T-helper 2 cell (primary cell): Measurements from ENCODE around the gene MRNIP.
"Not testable (repeated sequence)": the region's sequence is repeated elsewhere in the genome, so short reads cannot be mapped to it uniquely, and the experiment has no call there.

Experiments used
- DNase-seq, 5 experiments: peaks; one replicate each; pipeline versions ENCODE4 v3.0.0 to v3.0.0-alpha.2; 2012 to 2022

Gene MRNIP

DNA sequence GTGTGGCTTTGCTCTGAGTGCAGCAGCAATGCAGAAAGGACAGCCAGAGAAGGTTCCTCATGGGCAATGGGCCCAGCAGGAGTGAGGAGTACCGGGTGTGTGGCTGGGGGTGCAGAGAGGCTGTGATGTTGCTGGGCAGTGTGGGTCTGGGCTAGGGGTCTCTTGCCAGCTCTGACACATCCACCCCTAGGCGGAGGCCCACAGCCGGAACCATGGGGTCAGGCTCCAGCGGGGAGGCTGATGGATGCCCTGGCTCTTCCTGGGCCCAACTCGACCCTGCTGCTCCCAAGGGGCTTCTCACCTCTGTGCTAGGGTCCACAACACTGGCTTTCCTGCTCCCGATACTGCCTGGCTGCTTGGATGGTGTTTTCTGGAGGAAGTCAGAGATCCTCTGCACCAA lies 29.2 kb upstream of the MRNIP start:
- DNase-seq, result no peak

- DNase-seq, result no peak
Observed at GRCh38 chr5:179887095-179887494, 28.5 kb upstream of the MRNIP start.

DNA sequence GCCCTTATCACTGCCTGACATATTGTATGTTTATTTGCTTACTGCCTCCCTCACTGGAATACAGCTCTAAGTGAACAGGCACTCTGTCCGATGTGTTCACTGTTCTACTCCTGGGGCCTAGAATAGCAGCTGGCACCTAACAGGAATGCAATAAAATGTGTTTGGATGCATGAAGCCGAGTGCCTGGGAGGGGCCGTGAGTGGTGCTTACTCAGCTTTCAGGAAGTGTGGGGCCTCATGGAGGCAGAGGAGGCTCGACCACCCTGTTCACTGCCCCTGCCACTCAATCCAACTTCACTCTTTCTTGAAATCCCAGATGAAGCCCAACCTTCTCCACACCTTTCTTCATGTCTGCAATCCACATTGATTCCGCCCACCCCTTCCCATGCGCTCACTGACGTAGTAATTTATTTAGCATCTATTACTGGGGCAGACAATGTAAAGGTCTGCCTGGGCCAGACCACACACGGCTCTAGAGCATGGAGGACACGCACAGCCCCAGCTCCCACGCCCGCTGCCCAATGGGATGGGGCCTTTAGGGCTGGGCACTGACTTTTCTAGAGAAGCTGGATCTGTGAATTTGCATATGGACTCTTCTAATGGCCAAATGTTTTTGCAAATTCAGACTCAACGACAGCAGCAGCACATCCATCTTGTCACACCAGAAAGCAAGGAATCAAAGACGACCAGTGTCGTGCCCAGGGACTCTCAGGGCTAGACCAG lies 27.7 kb upstream of the MRNIP start:
- DNase-seq, result no peak

- no peak for DNase-seq
Observed at GRCh38 chr5:179885491-179886090, 27.0 kb upstream of the MRNIP start.

- DNase-seq, result no peak
Observed at GRCh38 chr5:179883163-179883562, 24.5 kb upstream of the MRNIP start.

GRCh38 chr5:179882338-179882737 lies 23.7 kb upstream of the MRNIP start:
- DNase-seq, result no peak

DNA sequence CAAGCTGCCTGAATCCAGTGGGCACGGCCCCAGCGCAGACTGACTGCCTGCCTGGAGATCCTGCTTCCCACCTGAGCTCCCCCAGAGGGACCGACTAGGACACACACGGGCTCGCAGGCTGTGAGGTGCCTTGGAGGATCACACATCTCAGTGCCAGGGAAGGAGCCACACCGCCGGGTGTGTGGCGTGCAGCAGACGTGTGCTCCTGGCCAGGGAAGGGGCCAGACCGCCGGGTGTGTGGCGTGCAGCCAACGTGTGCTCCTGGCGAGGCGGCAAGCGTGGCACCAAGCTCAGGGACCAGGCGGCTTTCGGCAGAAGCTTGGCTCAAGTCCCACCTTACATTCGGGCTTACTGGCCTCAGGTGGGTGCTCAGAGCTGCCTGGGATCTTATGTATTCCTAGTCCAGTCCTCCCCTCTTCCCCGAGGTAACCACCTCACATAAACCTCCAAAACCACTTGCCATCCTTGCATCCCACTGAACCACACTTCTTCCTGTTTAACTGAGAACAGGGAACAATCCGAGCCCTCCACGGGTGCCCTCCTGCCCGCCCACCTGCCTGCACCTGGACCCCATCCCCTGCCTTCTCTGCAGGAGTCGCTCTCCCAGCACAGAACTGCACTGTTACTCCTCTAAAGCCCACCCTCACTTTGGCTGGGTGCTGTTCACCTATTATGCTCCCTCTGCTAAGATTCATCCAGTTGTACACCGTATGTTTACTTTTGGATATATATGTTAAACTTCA lies 22.4 kb upstream of the MRNIP start:
- DNase-seq, result no peak

DNA sequence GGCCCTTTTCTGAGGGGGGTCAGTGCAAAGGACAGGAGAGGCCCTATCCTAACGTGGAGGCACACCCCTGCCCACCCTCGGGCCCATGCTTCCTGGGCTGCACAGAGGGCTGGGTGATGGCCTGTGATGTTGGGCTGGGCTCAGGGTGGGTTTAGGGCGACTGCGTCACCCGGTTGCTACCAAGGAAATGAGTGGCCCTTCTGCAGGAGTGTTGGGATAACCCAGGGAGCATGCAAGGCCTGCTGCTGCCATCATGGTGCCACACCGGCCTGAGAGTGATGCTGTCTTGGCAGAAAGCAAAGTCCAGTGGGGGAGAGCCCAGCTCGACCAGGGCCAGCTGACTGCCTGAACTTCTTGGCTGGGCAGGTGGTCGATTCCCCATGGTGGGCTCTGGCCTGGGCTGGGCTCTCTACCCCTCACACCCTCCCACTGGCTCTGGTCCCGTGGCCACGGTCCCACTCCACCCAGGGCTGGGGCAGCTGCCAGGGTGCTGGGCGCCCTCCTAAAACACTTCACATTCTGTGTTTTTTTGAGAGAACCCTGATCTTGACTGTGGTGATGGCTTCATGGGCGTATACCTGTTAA lies 21.5 kb upstream of the MRNIP start:
- DNase-seq, result no peak

- no peak for DNase-seq
Observed at GRCh38 chr5:179879690-179880010, 21.0 kb upstream of the MRNIP start.

- DNase-seq, result no peak
Observed at GRCh38 chr5:179879003-179879689, 20.5 kb upstream of the MRNIP start.

- DNase-seq, result no peak
Observed at GRCh38 chr5:179878222-179879002, 19.8 kb upstream of the MRNIP start.

DNA sequence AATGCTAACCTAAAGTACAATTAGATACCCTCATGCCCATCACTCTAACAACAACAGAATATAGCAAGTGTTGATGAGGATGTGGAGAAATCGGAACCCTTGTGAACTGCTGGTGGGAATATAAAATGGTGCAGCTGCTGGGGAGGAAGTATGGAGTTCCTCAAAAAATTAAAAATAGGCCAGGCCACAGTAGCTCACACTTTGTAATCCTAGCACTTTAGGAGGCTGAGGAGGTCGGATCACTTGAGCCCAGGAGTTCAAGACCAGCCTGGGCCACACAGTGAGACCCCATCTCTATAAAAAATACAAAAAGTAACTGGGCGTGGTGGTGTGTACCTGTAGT lies 18.0 kb upstream of the MRNIP start:
- no peak for DNase-seq

DNA sequence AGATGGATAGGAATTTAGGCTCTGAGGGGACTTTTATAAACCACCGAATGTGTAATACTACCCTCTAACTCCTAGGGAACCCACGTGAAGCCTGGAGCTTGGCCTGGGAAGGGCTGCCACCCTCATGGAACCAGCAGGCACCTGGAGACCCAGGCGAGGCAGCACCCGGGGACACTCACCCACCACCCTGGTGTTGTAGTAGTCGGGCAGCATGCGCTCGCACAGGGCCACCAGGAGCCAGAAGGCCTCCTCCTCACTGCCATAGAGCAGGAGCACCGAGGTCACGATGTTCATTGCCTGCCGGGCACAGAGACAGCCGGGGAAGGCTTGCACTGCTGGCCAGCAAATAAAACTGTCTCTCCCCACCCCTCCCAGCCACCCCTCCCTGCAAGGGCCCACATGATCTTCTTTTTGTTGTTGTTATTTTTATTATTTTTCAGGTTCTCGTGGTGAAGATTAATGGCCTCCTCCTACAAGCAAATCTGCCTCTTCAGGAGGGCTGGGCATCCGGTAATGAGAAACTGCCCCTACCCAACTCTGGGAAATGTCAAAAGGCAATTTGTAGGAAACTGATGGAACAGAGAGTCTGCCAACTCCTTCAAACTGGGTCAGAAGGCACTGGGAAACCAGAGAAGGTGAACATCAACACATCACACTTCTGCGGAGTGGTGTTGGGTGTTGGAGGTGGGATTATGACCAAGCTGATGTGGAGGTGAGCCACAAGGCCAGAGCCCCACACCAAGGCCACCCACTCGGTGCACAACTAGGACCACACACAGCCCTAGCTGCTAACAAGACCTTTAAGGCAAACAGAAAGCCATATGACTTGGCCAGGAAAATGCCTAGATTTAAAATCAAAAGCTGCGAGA lies 17.4 kb upstream of the MRNIP start:
- no peak for DNase-seq

DNA sequence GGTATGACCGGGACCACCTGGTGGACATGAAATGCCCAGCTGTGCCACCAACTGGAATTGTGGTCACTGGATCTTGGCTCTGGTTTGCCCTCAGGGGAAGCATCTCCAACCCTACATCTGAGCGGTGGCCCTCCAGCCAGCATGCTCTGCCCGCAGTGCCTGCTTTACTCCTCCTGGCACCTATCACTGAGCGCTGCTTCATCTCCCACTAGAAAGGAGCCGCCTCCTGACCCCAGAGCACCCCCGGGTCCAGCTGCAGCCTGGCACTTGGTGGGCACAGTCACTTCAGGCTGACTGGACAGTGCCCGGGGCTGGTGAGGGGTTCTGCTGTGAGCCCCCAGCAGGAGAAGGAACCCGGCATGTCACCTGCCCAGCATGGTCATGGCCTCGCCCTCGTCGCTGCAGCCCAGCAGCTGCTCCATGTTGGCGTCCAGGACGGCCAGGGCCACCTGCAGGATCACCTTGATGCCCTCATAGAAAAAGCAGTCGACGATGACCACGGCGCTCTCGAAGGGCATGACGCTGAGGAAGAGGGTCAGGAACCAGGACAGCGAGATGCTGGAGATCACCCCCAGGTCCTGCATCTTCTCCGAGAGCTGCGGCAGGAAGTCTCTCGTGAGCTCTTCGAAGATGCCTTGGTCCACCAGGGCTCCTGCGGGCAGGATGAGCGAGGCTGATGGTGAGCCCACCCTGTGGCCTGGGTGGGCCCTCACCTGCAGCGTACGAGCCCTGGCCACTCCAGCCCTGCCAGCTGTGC lies 16.1 kb upstream of the MRNIP start:
- DNase-seq, result no peak

- no peak for DNase-seq
Observed at GRCh38 chr5:179874136-179874535, 15.5 kb upstream of the MRNIP start.

GRCh38 chr5:179873588-179874110 lies 15.0 kb upstream of the MRNIP start:
- DNase-seq, result no peak

- DNase-seq, result no peak
Observed at GRCh38 chr5:179872828-179873575, 14.4 kb upstream of the MRNIP start.

GRCh38 chr5:179872055-179872827 lies 13.6 kb upstream of the MRNIP start:
- no peak for DNase-seq

DNA sequence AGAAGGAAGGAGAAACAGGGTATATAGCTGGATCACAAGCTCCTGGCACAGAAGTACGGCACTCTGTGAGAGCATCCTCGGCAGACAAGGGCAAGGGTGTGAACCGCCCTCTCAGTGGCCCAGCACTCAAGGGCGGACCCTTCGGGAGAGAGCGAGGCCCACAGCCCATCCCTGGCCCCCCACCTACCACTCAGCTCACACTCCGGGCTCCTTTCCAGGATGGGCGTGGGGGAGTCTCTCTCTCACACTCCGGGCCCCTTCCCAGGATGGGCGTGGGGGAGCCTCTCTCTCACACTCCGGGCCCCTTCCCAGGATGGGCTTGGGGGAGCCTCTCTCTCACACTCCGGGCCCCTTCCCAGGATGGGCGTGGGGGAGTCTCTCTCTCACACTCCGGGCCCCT lies 12.9 kb upstream of the MRNIP start:
- DNase-seq, result not testable (repeated sequence)
